ENCODE measurements around the gene IFRD1.

The IFRD1 gene

DNA sequence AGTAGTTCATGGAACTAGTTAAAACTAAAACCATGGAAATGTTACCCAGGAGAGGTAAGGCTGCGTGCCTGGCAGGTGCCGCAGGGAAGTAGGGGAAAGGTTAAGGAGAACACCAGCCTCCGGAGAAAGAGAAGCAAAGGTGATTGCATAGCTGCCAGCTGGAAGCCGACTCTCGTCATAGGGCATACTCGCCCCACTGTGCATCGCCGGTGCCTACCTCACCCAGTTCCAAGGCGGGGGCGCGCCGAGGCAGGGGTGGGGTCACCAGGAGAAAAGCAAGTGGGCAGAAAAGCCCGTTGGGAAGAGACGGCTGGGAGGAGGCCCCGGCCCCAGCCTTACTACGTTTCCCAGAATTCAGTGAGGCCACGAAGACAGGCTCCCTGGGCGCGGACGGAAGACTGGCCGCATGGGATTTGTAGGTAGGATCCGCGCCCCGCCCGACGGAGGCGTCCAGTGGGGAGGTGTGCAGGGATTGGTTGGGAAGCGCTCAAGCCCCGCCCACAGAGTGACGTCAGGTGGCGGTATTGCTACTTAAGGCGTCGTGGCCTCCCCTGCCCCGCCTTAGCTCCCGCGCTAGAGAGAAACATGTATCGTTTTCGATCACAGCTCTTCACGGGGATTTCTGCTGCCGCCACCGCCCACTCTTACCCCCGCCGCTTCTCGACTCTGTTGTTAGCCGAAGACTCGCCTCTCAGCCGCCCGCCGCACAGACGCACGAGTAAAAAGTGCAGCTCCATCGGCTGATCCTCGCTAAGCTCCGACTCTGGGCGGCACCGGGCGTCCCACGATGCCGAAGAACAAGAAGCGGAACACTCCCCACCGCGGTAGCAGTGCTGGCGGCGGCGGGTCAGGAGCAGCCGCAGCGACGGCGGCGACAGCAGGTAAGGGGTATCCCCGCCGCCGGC is at the start of gene IFRD1:
Gene IFRD1, plus strand, starts transcription at position 559 of the 905 bp plus-strand sequence. Its CDS starts 229 bp downstream, at position 788.
- DNase-seq (ENCODE audit: extremely low spot score): peak; percentile 97
- TF ChIP-seq FOXA1 (IDR thresholded peaks at IDR 0.05) (no peak), L3MBTL2 (conservative IDR thresholded peaks at IDR 0.05) (peak; percentile 50), ELF4 (IDR thresholded peaks at IDR 0.05) (peak; percentile 87)
- ChIA-PET POLR2A (interaction anchor here (0.6 to 3.9 kb wide), 37 partner anchors 9 to 709 kb away, joined by 3 to 66 read pairs (median 4); partner anchors contain the start of genes DOCK4, LSMEM1 and ZNF277), CTCF (no interaction called here)

DNA sequence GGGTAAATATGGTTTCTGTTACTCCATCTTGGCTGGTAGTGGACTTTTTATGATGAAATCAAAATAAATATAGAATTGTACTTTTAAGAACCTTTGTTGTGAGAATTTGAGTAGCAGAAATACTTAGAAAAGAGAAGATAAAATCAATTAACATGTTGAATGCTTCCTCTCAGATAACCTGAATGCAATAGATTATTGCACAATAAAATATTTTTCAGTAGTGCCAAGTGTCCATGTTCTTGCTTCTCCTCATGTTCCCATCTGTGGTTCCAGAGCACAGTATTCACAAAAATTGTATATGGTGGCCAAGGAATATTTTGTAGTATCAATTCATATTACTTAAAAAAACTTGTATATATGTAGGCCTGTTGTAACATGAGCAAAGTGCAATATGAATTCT is 45.9 kb upstream of the IFRD1 start:
- CTCF ChIA-PET: no interaction called here
- POLR2A ChIA-PET: interaction anchor here (1.0 kb wide), 1 partner anchor 47 kb away, joined by 3 read pairs; no protein-coding TSS in a partner anchor
- no peak for DNase-seq (ENCODE audit: extremely low spot score)
- TF ChIP-seq SUZ12 (IDR thresholded peaks at IDR 0.05) (no peak), HDGF (IDR thresholded peaks at IDR 0.05; ENCODE audit: borderline replicate concordance) (no peak), BHLHE40 (IDR thresholded peaks at IDR 0.05; ENCODE audit: borderline replicate concordance) (no peak), ARNT (IDR thresholded peaks at IDR 0.05) (no peak), FOXA1 (IDR thresholded peaks at IDR 0.05) (no peak), ELF4 (IDR thresholded peaks at IDR 0.05) (no peak), FOXK2 (IDR thresholded peaks at IDR 0.05) (no peak), FOXM1 (IDR thresholded peaks at IDR 0.05; ENCODE audit: borderline replicate concordance) (no peak), SP1 (IDR thresholded peaks at IDR 0.05) (no peak), L3MBTL2 (conservative IDR thresholded peaks at IDR 0.05) (no peak)
- TF ChIP-seq, protein P1, sequence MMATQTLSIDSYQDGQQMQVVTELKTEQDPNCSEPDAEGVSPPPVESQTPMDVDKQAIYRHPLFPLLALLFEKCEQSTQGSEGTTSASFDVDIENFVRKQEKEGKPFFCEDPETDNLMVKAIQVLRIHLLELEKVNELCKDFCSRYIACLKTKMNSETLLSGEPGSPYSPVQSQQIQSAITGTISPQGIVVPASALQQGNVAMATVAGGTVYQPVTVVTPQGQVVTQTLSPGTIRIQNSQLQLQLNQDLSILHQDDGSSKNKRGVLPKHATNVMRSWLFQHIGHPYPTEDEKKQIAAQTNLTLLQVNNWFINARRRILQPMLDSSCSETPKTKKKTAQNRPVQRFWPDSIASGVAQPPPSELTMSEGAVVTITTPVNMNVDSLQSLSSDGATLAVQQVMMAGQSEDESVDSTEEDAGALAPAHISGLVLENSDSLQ (IDR thresholded peaks at IDR 0.05): no peak

- no peak for DNase-seq (ENCODE audit: extremely low spot score)
- POLR2A ChIA-PET: interaction anchor here (1.0 kb wide), 1 partner anchor 46 kb away, joined by 3 read pairs; no protein-coding TSS in a partner anchor
- CTCF ChIA-PET: interaction anchor here (0.7 kb wide), 1 partner anchor 639 kb away, joined by 3 read pairs; no protein-coding TSS in a partner anchor
- TF ChIP-seq TARDBP (IDR thresholded peaks at IDR 0.05): no peak
- no peak for TF ChIP-seq FOXM1 (IDR thresholded peaks at IDR 0.05; ENCODE audit: borderline replicate concordance)
- TF ChIP-seq SP1 (IDR thresholded peaks at IDR 0.05): no peak
- no peak for TF ChIP-seq SUZ12 (IDR thresholded peaks at IDR 0.05)
- TF ChIP-seq HDGF (IDR thresholded peaks at IDR 0.05; ENCODE audit: borderline replicate concordance): no peak
- no peak for TF ChIP-seq ARNT (IDR thresholded peaks at IDR 0.05)
- no peak for TF ChIP-seq NFRKB (IDR thresholded peaks at IDR 0.05)
- no peak for TF ChIP-seq LEF1 (IDR thresholded peaks at IDR 0.05; ENCODE audit: borderline replicate concordance)
- no peak for TF ChIP-seq ZNF384 (IDR thresholded peaks at IDR 0.05)
- no peak for TF ChIP-seq FOXA1 (IDR thresholded peaks at IDR 0.05)
- no peak for TF ChIP-seq ELF4 (IDR thresholded peaks at IDR 0.05)
- TF ChIP-seq CTBP1 (IDR thresholded peaks at IDR 0.05; ENCODE audit: borderline replicate concordance): no peak
- TF ChIP-seq, protein P1 (IDR thresholded peaks at IDR 0.05): no peak
- TF ChIP-seq BHLHE40 (IDR thresholded peaks at IDR 0.05; ENCODE audit: borderline replicate concordance): no peak
- no peak for TF ChIP-seq FOXK2 (IDR thresholded peaks at IDR 0.05)
Observed at GRCh38 chr7:112405286-112405685, 45.0 kb upstream of the IFRD1 start.

GRCh38 chr7:112407261-112407660 is 43.0 kb upstream of the IFRD1 start:
- no peak for DNase-seq (ENCODE audit: extremely low spot score)
- TF ChIP-seq SP1 (IDR thresholded peaks at IDR 0.05) (no peak), FOXK2 (IDR thresholded peaks at IDR 0.05) (no peak), FOXA1 (IDR thresholded peaks at IDR 0.05) (no peak), ARNT (IDR thresholded peaks at IDR 0.05) (no peak), L3MBTL2 (conservative IDR thresholded peaks at IDR 0.05) (no peak), CTBP1 (IDR thresholded peaks at IDR 0.05; ENCODE audit: borderline replicate concordance) (no peak), LEF1 (IDR thresholded peaks at IDR 0.05; ENCODE audit: borderline replicate concordance) (no peak), ELF4 (IDR thresholded peaks at IDR 0.05) (no peak), FOXM1 (IDR thresholded peaks at IDR 0.05; ENCODE audit: borderline replicate concordance) (no peak), ZNF384 (IDR thresholded peaks at IDR 0.05) (no peak), HDGF (IDR thresholded peaks at IDR 0.05; ENCODE audit: borderline replicate concordance) (no peak), TARDBP (IDR thresholded peaks at IDR 0.05) (no peak), NFRKB (IDR thresholded peaks at IDR 0.05) (no peak), BHLHE40 (IDR thresholded peaks at IDR 0.05; ENCODE audit: borderline replicate concordance) (no peak)
- TF ChIP-seq, protein P1 (IDR thresholded peaks at IDR 0.05): no peak
- CTCF ChIA-PET: interaction anchor here (1.7 kb wide), 1 partner anchor 644 kb away, joined by 4 read pairs; no protein-coding TSS in a partner anchor
- POLR2A ChIA-PET: interaction anchor here (0.6 kb wide), 1 partner anchor 257 kb away, joined by 3 read pairs; no protein-coding TSS in a partner anchor

DNA sequence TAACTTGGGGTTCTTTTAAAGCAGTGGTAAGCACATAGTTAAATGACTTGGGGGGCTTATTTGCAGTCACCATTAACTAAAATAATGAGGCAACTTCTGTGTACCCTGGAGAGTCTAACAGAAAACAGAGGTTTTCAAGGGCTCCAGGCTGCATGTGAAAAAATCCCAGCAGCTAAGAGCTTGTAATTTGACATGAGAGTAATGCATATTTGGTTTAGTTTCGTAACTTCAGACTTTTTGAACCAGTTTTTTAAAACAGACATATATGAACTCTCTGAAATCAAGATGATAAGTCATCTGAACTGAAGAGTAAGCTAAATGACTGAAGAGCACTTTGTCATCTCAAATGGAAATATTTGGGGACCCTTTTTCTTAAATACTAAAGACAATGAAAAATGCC is 40.2 kb upstream of the IFRD1 start:
- CTCF ChIA-PET: no interaction called here
- no peak for TF ChIP-seq ZNF384 (IDR thresholded peaks at IDR 0.05)
- TF ChIP-seq L3MBTL2 (conservative IDR thresholded peaks at IDR 0.05): no peak
- no peak for TF ChIP-seq LEF1 (IDR thresholded peaks at IDR 0.05; ENCODE audit: borderline replicate concordance)
- no peak for TF ChIP-seq SUZ12 (IDR thresholded peaks at IDR 0.05)
- no peak for TF ChIP-seq ARNT (IDR thresholded peaks at IDR 0.05)
- no peak for TF ChIP-seq NFRKB (IDR thresholded peaks at IDR 0.05)
- TF ChIP-seq FOXK2 (IDR thresholded peaks at IDR 0.05): no peak
- TF ChIP-seq HDGF (IDR thresholded peaks at IDR 0.05; ENCODE audit: borderline replicate concordance): no peak
- no peak for TF ChIP-seq BHLHE40 (IDR thresholded peaks at IDR 0.05; ENCODE audit: borderline replicate concordance)
- TF ChIP-seq SP1 (IDR thresholded peaks at IDR 0.05): no peak
- TF ChIP-seq ELF4 (IDR thresholded peaks at IDR 0.05): no peak
- no peak for TF ChIP-seq CTBP1 (IDR thresholded peaks at IDR 0.05; ENCODE audit: borderline replicate concordance)
- DNase-seq (ENCODE audit: extremely low spot score): no peak
- POLR2A ChIA-PET: no interaction called here

All from HEK293T (cell line).